ENCODE data around the gene SH2D3A.

Gene SH2D3A

DNA sequence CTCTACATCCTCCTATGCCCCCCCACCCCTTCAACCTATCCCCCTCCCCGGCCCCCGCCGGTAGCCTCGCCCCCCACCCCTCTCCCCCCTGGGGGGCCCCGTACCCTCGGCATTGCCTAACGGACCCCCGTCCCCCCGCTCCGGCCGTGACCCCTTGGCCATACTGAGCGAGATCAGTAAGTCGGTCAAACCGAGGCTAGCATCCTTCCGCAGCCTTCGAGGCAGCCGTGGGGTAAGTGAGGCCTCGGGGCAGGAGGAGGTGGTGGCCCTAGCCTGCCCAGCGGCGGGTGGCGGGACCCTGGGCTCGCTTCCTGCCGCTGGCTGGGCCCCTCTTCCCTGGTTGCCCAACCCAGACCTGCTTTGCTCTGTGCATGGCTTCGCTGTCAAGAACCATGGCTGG, 21.3 kb downstream of the SH2D3A start:
- no peak for TF ChIP-seq CTCF (conservative IDR thresholded peaks at IDR 0.05; ENCODE audit: low read depth, low read length)
- H3K4me3 ChIP-seq (ENCODE audit: low read depth, low read length) = no peak overlapping the region
- no peak for DNase-seq (ENCODE audit: low read depth)

- H3K4me3 ChIP-seq (ENCODE audit: low read depth, low read length) = peak overlapping the region; percentile 35
- DNase-seq (ENCODE audit: low read depth) = peak; percentile 88
- TF ChIP-seq CTCF (conservative IDR thresholded peaks at IDR 0.05; ENCODE audit: low read depth, low read length) = no peak
Measured at GRCh38 chr19:6744381-6745301, 22.6 kb downstream of the SH2D3A start.

- no peak overlapping the region for H3K4me3 ChIP-seq (ENCODE audit: low read depth, low read length)
- peak; percentile 52 for DNase-seq (ENCODE audit: low read depth)
Measured at GRCh38 chr19:6743714-6744380, 23.4 kb downstream of the SH2D3A start.

GRCh38 chr19:6743066-6743465, 24.2 kb downstream of the SH2D3A start:
- H3K4me3 ChIP-seq (ENCODE audit: low read depth, low read length) = no peak overlapping the region
- no peak for DNase-seq (ENCODE audit: low read depth)
- no peak for TF ChIP-seq CTCF (conservative IDR thresholded peaks at IDR 0.05; ENCODE audit: low read depth, low read length)

More at GRCh38 chr19:6743714-6744380, 23.4 kb downstream of the SH2D3A start:
- TF ChIP-seq CTCF (conservative IDR thresholded peaks at IDR 0.05; ENCODE audit: low read depth, low read length) = no peak

- DNase-seq (ENCODE audit: low read depth) = no peak
- no peak for TF ChIP-seq CTCF (conservative IDR thresholded peaks at IDR 0.05; ENCODE audit: low read depth, low read length)
- peak overlapping the region; percentile 84 for H3K4me3 ChIP-seq (ENCODE audit: low read depth, low read length)
Measured at GRCh38 chr19:6740589-6741343, 26.5 kb downstream of the SH2D3A start.

DNA sequence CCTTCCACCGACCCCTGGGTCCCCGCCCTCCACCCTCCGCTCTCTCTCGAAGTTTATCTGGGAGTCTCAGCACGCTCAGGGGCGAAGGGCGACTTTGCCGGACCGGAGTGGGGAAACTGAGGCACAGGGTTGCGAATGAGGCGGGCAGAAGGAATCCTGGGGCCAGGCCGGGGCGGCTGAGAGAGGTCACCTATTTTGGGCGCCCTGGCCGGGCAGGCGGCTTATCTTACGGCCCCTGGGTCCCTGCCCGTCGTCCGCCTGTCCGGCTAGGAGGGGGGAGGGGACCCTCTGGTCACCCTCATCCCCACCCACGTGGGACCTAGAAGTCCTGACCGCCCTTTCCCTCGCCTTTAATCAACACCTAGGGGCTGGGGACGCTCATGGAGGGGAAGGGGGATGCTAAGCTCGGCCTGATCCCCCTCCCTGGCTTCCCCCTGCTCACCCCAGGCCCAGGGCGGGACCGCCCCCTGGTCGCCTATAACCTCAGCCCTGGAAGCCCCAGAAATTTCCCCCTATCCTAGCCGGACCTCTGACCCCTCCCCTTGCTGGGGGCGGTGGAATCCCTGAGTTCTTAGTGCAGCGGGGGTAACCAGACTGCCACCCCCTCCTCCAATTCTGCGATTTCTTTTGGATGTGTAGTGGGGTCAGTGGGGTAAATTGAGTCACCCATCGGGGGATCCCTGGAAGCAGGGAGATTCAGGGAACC, 27.2 kb downstream of the SH2D3A start:
- DNase-seq (ENCODE audit: low read depth) = no peak
- H3K4me3 ChIP-seq (ENCODE audit: low read depth, low read length) = peak overlapping the region; percentile 84
- no peak for TF ChIP-seq CTCF (conservative IDR thresholded peaks at IDR 0.05; ENCODE audit: low read depth, low read length)
